ENCODE data around the gene GSAP.
"Not testable (repeated sequence)": the region's sequence is repeated elsewhere in the genome, so short reads cannot be mapped to it uniquely, and the experiment has no call there.

The GSAP gene

GRCh38 chr7:77276120-77276519 is 140.0 kb downstream of the GSAP start:
- TF ChIP-seq, protein P1, sequence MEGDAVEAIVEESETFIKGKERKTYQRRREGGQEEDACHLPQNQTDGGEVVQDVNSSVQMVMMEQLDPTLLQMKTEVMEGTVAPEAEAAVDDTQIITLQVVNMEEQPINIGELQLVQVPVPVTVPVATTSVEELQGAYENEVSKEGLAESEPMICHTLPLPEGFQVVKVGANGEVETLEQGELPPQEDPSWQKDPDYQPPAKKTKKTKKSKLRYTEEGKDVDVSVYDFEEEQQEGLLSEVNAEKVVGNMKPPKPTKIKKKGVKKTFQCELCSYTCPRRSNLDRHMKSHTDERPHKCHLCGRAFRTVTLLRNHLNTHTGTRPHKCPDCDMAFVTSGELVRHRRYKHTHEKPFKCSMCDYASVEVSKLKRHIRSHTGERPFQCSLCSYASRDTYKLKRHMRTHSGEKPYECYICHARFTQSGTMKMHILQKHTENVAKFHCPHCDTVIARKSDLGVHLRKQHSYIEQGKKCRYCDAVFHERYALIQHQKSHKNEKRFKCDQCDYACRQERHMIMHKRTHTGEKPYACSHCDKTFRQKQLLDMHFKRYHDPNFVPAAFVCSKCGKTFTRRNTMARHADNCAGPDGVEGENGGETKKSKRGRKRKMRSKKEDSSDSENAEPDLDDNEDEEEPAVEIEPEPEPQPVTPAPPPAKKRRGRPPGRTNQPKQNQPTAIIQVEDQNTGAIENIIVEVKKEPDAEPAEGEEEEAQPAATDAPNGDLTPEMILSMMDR (IDR thresholded peaks at IDR 0.05; ENCODE audit: low read depth, low read length), result no peak
- DNase-seq, result no peak
- Histone ChIP-seq H3K36me3 (no peaks in the 10 kb centered on the region; the same call in 1 of the 2 replicates), H3K9me3 (ENCODE audit: severe bottlenecking) (no peaks in the 10 kb centered on the region), H3K27ac (no peak overlapping the region), H3K27me3 (ENCODE audit: insufficient read depth, low read depth, severe bottlenecking) (no peaks in the 10 kb centered on the region), H3K4me3 (ENCODE audit: low read depth, low read length) (no peak overlapping the region)

DNA sequence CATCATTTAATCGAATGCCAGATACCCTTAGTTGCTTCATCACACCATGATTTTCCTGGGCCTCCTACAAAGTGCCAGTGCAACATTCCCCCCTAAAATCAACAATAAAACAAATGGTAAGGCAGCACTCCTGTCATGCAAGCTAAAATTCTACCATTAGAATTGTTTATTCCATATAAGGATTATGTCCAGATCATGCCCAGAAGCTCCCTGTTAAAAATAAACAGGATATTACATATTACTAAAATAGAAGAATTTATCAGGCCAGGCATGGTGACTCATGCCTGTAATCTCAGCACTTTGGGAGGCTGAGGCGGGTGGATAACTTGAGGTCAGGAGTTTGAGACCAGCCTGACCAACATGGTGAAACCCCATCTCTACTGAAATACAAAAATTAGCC is 140.5 kb downstream of the GSAP start:
- H3K9me3 ChIP-seq (ENCODE audit: severe bottlenecking); H3K27me3 ChIP-seq (ENCODE audit: insufficient read depth, low read depth, severe bottlenecking); DNase-seq; H3K27ac ChIP-seq; H3K4me3 ChIP-seq (ENCODE audit: low read depth, low read length); H3K36me3 ChIP-seq: not testable (repeated sequence)

- Histone ChIP-seq H3K27ac (no peak overlapping the region), H3K27me3 (ENCODE audit: insufficient read depth, low read depth, severe bottlenecking) (no peaks in the 10 kb centered on the region), H3K36me3 (no peaks in the 10 kb centered on the region; the same call in 1 of the 2 replicates), H3K4me3 (ENCODE audit: low read depth, low read length) (no peak overlapping the region), H3K9me3 (ENCODE audit: severe bottlenecking) (no peaks in the 10 kb centered on the region)
- TF ChIP-seq, protein P1 (IDR thresholded peaks at IDR 0.05; ENCODE audit: low read depth, low read length), result no peak
- no peak for DNase-seq
Observed at GRCh38 chr7:77271766-77272165, 144.4 kb downstream of the GSAP start.

DNA sequence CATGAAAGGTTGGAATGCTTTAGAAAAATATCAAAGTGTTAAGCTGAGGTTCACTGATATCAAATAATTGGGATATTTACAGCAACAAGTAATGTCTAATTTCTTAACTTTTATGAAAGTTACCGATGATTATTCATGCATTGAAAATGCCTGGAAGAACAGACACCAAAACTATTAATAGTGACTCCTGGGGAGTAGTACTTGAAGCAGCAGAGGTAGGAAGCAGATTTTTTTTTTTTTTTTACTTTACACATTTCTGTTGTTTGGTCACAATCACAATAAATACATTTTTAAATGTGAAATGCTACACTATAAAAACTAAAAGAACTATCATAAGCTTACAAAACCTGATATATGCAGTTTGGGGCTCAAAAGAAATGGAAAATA is 146.1 kb downstream of the GSAP start:
- Histone ChIP-seq H3K27me3 (ENCODE audit: insufficient read depth, low read depth, severe bottlenecking) (no peaks in the 10 kb centered on the region), H3K4me3 (ENCODE audit: low read depth, low read length) (no peak overlapping the region), H3K36me3 (no peaks in the 10 kb centered on the region; the same call in 1 of the 2 replicates), H3K9me3 (ENCODE audit: severe bottlenecking) (no peaks in the 10 kb centered on the region), H3K27ac (no peak overlapping the region)
- DNase-seq, result no peak
- TF ChIP-seq, protein P1 (IDR thresholded peaks at IDR 0.05; ENCODE audit: low read depth, low read length), result no peak

DNA sequence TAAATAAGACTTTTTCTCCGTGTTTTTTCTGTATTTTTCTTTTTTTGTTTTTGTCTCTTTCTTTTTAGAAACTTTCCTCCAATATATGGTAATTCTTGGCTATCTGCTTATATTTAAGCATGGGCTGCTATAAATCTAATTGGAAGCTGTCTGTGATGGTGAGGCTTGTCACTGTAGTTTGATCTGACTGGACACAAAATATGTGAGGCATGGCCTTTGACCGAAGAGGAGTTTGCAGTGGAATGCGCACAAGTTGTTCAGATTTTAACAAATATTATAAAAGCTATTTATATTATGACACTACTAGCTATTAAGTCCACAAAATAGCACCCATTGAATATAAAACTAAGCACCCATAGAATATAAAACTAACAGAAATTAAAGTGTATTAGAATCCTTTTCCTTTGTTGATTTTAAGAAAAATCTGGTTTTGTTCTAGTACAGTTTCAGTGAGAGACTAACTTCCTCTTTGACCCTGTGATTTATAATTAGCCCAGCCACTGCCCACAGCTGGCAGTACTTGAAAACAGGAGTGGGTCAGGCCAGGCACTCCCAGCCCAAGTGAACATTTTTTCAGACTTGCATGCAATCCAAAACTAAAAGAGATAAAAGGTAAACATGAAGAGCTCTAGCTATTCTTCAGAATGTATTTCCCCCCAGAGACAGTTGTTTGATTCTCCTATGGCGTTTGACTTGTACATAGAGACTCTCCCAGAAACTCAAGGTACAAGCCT is 146.6 kb downstream of the GSAP start:
- DNase-seq, result no peak
- H3K36me3 ChIP-seq, result no peaks in the 10 kb centered on the region
- H3K27ac ChIP-seq, result no peak overlapping the region
- TF ChIP-seq, protein P1 (IDR thresholded peaks at IDR 0.05; ENCODE audit: low read depth, low read length), result no peak
- H3K27me3 ChIP-seq (ENCODE audit: insufficient read depth, low read depth, severe bottlenecking), result no peaks in the 10 kb centered on the region
- no peak overlapping the region for H3K4me3 ChIP-seq (ENCODE audit: low read depth, low read length)
- no peaks in the 10 kb centered on the region for H3K9me3 ChIP-seq (ENCODE audit: severe bottlenecking)

DNA sequence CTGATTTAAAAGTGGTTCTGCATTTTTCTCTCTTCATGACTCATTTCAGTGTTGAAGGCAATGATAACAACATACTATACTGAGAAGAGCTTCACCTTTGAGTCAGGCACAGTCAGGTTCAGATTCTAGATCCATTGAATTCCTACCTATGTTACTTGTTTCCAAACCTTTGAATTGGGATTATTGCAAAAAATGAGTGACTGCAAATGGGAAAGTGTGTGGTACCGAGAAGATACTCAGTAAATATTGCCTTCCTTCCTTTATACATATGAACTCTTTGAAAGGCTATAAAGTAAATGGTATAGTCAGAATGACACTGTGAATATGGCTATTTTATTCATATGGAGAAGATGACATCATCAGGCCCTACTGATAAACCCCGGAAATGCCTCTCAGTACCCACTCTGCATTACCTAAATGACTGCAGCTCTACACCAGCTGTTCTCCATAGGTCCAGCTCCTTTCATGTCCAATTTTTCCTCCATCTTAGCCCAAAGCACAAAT is 149.8 kb downstream of the GSAP start:
- H3K9me3 ChIP-seq (ENCODE audit: severe bottlenecking), result no peaks in the 10 kb centered on the region
- no peaks in the 10 kb centered on the region for H3K27me3 ChIP-seq (ENCODE audit: insufficient read depth, low read depth, severe bottlenecking)
- H3K27ac ChIP-seq, result no peak overlapping the region
- no peak overlapping the region for H3K4me3 ChIP-seq (ENCODE audit: low read depth, low read length)
- no peak for DNase-seq
- TF ChIP-seq, protein P1 (IDR thresholded peaks at IDR 0.05; ENCODE audit: low read depth, low read length), result no peak
- no peaks in the 10 kb centered on the region for H3K36me3 ChIP-seq
